GM04504 (cell line): ENCODE data around the gene MRRF.
A peak's percentile ranks its signal among the peaks of the same experiment; 100 is the strongest.

Source experiments
- DNase-seq: peaks from one replicate; pipeline ENCODE4 v3.0.0-alpha.2; 2012; ENCODE audit warnings: low read depth

MRRF gene

GRCh38 chr9:122228568-122229484, 35.9 kb upstream of the MRRF start, which contains the start of gene LHX6:
Gene LHX6 (minus strand): TSS chr9:122228957. CDS start chr9:122228740, 217 bp downstream.
- no peak for DNase-seq

DNA sequence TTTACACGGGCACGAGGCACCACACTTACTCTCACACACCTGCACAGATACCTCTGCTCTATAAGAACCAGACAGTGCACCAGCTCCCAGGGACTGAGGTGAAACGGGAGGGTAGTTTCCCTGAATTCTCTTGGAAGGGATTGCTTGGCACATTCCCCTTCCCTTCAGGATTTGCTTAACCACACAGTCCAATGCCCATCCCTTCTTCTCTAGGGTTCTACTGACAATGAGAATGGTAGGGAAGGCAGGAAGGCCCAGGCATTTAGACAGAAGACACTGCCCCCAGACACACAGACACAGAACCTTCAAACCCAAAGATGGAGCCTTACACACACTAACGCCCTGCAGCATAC, 35.2 kb upstream of the MRRF start:
- DNase-seq: no peak

GRCh38 chr9:122232796-122233306, 31.8 kb upstream of the MRRF start:
- no peak for DNase-seq

GRCh38 chr9:122234022-122234748, 30.5 kb upstream of the MRRF start:
- DNase-seq: no peak

GRCh38 chr9:122236681-122237080, 28.0 kb upstream of the MRRF start:
- DNase-seq: no peak

- no peak for DNase-seq
Measured at GRCh38 chr9:122239722-122240121, 25.0 kb upstream of the MRRF start.

GRCh38 chr9:122244349-122244748, 20.3 kb upstream of the MRRF start:
- DNase-seq: no peak

GRCh38 chr9:122246666-122247065, 18.0 kb upstream of the MRRF start:
- no peak for DNase-seq

DNA sequence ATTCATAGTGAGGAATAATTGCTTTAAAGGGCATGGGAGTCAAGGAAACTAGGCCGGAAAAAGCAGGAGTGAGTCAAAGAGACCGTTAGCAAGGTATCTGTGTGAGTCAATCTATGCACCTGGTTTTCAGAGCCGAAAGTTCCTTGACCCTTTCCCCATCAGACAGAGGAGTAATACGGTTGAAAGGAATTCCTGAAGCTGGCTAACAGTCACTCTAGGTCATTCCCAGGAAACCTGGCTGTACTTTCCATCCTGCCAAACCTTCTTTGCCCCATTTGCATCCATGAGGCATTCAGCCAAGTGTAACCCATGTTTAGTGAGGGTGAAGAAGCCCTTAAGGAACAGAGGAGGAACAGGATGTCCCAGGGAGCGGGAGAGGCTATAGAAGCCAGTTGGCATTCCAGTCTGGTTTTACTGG, 16.2 kb upstream of the MRRF start:
- DNase-seq: no peak

DNA sequence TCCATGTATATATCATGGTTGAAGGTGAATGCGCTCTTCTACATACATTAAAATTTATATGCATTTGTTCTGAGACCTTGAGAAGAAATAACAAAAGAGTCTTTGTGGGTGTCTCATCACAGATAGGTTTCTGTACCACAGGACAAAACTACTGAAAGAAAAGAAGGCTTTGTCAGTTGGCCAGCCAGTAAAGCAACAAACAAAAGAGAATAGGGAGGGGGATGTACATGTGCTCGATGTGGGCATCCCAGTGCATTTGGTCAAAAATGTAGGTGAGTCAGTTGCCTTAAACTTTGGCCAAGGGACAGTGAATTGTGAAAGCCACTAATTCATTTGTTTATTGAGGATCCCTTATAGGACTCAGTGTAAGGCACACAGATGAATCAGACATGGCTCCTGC, 13.3 kb upstream of the MRRF start:
- DNase-seq: no peak

DNA sequence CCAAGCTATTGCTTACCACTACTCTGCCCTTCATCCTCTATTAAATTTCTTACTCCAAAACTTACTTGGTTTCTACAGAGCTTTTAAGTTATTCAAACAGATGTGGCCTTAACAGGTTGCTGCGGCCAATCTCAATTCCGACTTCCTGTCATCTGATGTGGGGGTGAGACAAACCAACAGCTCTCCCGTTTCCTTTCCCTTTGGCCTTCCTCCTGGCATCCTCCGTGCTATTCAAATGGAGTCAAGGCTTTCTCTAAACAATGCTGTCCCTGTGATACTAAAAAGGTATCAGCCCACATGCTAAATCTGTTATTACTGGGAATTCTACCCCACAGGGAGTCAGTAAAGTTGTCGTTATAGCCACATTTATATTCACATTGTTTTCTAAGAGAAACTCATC, 11.9 kb upstream of the MRRF start:
- no peak for DNase-seq

GRCh38 chr9:122254761-122255160, 9.9 kb upstream of the MRRF start:
- DNase-seq: no peak

- no peak for DNase-seq
Measured at GRCh38 chr9:122256206-122256605, 8.5 kb upstream of the MRRF start.

- DNase-seq: no peak
Measured at GRCh38 chr9:122258886-122259415, 5.7 kb upstream of the MRRF start.

DNA sequence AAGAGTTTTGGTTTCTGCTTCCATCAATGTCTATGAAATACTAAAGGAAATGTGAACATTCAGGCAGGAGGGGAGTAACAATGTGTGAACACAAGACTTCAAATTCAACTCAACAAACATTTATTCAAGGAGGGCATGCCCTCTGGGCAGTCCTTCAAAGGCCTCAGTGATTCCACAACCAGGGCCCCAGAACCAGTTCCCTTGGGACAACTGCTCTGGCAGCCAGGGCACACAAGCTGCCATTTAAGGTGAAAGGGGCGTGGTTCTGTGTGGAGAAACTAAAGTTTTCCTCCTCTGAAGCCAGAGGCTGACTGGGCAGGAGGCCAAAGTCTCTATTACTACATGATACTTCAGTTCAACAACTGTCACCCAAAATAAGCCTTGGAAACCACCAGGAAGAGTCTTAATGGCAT, 3.2 kb upstream of the MRRF start:
- peak; percentile 35 for DNase-seq

DNA sequence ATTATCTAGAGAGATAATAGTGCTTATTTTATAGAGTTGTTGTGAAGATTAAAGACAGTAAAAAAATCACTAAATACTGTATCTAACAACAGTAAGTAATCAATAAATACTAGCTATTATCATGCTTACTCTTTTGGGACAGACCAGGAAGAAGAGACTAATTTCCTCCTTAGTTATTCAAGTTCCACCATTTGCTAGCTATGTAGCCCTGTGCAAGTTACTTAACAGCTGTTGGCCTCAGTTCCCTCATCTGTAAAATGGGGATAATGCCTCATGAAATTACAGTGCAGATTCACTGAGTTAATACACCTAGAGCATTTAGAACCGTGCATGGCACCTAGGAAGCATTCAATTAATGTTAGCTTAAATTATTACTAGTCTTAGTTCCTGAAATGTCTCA, 2.6 kb upstream of the MRRF start:
- DNase-seq: no peak

DNA sequence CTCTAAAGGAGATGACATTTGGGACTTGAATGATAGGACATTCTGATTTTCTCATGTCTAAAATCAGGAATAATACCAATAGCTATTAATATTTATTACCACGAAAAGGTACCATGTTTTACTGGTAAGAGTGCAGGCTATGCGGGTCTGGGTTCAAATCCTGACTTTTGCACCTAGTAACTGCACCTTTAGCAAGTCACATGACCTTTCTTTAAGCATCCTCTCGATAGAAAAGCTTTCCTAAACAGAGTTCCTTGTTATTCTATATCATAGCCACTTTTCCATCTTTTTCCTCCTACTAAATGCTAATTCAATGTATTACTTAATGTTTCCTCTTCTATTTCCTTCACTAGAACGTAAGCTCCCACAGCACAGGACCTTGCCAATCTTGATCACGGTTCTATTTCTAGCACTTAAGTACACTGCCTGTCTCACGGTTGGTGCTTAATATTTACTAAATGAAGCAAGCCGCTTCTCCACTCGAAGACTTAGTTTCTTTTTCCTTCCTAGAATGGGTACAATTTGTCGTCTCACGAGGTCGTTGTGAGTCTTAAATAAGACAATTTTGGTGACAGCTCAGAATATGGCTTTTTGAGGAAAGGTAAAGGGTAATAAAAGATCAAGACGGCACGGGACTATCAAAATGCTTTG, 858 bp upstream of the MRRF start:
- no peak for DNase-seq

DNA sequence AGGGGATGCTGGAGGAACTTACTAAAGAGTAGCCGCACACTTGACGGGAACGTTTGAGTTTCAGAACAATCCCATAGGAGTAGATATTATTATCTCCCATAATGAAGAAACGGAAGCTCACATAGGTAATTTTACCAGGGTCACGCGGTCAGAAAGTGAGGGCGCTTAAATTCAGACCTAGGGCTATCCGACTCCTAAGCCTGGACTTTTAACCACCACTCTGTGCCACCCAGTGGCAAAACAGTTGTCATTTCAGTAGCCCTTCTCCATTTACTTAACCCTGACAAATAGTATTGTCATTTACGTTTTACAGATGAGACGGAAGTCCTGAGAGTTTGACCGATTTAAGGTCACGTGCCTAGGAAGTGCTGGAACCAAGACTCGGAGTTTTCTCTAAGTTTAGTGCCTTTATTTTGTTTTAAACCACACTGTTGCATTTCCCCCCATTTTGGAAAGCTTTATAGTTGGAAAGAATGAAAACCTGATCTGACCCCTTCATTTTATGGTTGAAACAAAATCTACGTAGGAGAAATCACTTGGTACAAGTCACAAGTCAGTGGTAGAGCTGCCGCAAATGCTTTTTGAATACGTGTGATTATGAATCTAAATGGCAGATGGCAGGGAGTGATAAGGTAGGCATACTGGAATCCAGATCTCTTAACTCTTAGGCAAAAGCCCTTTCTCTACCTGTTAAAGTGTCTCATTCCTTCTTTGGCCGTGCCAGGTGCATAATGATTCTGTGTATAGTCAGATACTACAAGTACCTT, 650 bp downstream of the MRRF start:
- no peak for DNase-seq

DNA sequence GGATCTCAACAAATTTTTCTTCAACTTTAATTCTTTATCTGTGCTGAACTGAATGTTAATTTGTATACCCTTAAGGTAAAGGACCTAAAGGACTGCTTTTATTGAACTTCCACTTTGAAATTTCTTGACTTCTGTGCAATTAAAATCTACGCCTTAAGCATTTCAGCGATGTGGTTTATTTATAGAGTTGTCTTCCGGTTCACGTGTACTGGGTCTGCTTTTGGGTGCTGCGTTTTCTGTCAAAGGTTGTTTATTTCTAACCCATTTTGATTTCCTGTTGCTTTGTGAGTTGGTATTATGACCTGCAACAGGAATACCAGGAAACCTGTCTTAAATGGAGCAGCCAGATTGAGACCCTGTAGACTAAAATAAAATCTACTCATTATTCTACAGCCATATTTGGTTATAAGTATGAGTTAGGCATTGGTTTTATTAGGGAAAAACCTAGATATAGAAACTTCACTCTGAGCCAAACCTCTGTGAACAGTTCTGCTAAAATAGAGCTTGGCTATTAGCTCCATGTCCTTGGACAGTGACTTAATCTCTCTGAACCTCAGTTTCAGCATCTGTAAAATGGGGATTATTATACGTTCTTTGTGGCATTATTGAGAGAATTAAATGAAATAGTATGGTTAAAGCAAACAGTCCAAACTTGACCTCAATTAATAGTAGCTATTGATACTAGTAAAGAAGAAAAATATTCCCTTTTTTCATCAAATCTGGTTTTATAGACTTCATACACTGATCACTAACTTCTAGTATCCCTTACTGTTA, 3.5 kb downstream of the MRRF start:
- no peak for DNase-seq

GRCh38 chr9:122274055-122274454, 9.4 kb downstream of the MRRF start:
- DNase-seq: no peak

- no peak for DNase-seq
Measured at GRCh38 chr9:122276096-122276495, 11.4 kb downstream of the MRRF start.
